ENCODE results near the gene SMAD9. TPM values are rescaled to one million over a fixed set of nuclear protein-coding genes. Genes with fewer than 3 reads are reported as not detected.

SMAD9 gene
- total RNA-seq, 2 donors from 2014 or later, result 1.6 to 1.8 TPM

GRCh38 chr13:36841391-36841790, 78.6 kb downstream of the SMAD9 start:
- TF ChIP-seq, protein P1, sequence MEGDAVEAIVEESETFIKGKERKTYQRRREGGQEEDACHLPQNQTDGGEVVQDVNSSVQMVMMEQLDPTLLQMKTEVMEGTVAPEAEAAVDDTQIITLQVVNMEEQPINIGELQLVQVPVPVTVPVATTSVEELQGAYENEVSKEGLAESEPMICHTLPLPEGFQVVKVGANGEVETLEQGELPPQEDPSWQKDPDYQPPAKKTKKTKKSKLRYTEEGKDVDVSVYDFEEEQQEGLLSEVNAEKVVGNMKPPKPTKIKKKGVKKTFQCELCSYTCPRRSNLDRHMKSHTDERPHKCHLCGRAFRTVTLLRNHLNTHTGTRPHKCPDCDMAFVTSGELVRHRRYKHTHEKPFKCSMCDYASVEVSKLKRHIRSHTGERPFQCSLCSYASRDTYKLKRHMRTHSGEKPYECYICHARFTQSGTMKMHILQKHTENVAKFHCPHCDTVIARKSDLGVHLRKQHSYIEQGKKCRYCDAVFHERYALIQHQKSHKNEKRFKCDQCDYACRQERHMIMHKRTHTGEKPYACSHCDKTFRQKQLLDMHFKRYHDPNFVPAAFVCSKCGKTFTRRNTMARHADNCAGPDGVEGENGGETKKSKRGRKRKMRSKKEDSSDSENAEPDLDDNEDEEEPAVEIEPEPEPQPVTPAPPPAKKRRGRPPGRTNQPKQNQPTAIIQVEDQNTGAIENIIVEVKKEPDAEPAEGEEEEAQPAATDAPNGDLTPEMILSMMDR (IDR thresholded peaks at IDR 0.05), result peak in 1 of 7 experiments; percentile 24
- no peak for TF ChIP-seq POLR2A (IDR thresholded peaks at IDR 0.05)
- H3K4me1 ChIP-seq, result peaks cover 4% of the 10 kb centered on the region
- no peaks in the 10 kb centered on the region for H3K9me3 ChIP-seq
- no peak overlapping the region for H3K4me3 ChIP-seq
- no peaks in the 10 kb centered on the region for H3K27me3 ChIP-seq
- DNase-seq (no peak), ATAC-seq (no peak)
- no peak overlapping the region for H3K27ac ChIP-seq
- intact Hi-C loops (cut with DNase I), result no loop called here
- no peaks in the 10 kb centered on the region for H3K36me3 ChIP-seq (replicated peaks in 1 of 2; ENCODE audit: insufficient read depth in 1 of 2, low read depth in 2 of 2)
- 78 to 85% methylated on average over 5 of the region's 5 CpGs for WGBS, 2 donors

DNA sequence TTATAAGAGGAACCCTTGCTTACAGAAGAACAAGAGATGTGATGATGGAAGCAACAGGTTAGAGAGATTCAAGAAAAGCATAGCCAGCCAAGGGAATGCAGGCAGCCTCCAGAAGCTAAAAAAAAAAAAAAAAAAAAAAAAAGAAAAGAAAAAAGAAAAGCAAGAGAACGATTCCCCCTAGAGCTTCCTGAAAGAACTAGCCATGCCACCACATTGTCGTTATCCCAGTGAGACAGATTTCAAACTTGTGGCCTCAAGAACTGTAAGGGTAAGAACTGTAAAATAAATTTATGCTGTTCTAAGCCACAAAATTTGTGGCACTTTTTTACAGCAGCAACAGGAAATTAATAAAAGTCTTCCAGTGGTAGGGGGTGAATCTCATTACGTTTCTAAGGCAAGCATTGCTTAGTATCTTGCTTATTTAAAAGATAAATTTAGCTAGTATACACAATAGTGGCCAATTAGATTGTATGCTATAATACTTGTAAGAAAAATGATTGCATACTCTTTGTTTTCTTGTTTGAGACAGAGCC, 79.3 kb downstream of the SMAD9 start:
- no peak for ATAC-seq
- 58 to 62% methylated on average over 3 of the region's 3 CpGs for WGBS, 2 donors

GRCh38 chr13:36839981-36840380, 80.1 kb downstream of the SMAD9 start:
- 90 to 93% methylated on average over 12 of the region's 12 CpGs for WGBS, 2 donors

More for the DNA sequence above, 79.3 kb downstream of the SMAD9 start:
- H3K9me3 ChIP-seq, result no peaks in the 10 kb centered on the region
- H3K27ac ChIP-seq, result no peak overlapping the region
- peaks cover 4% of the 10 kb centered on the region for H3K4me1 ChIP-seq
- intact Hi-C loops (cut with DNase I), result no loop called here
- no peaks in the 10 kb centered on the region for H3K27me3 ChIP-seq
- no peaks in the 10 kb centered on the region for H3K36me3 ChIP-seq (replicated peaks in 1 of 2; ENCODE audit: insufficient read depth in 1 of 2, low read depth in 2 of 2)
- no peak for TF ChIP-seq POLR2A (IDR thresholded peaks at IDR 0.05)
- TF ChIP-seq, protein P1 (IDR thresholded peaks at IDR 0.05), result no peak
- H3K4me3 ChIP-seq, result no peak overlapping the region
- no peak for DNase-seq

DNA sequence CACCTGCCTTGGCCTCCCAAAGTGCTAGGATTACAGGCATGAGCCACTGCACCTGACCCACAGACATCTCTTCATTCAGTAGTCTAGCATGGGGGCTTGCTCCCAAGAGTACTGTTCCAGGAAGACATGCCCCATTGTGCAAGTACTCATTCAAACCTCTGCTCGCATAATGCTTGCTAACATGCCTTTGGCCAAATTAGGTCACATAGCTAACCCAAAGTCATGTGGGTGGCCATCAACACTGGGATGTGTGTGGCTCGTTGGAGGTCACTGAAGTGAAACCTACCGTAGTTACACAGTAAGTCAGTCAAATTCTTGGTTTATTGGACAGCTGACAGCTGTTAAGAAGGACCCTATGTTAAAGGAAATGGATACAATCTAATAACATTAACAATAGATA, 80.8 kb downstream of the SMAD9 start:
- no peak overlapping the region for H3K4me3 ChIP-seq
- intact Hi-C loops (cut with DNase I), result no loop called here
- H3K27ac ChIP-seq, result no peak overlapping the region
- no peak for TF ChIP-seq POLR2A (IDR thresholded peaks at IDR 0.05)
- TF ChIP-seq, protein P1 (IDR thresholded peaks at IDR 0.05), result no peak
- ATAC-seq, result no peak
- no peaks in the 10 kb centered on the region for H3K27me3 ChIP-seq
- 67 to 92% methylated on average over 3 of the region's 3 CpGs for WGBS, 2 donors
- H3K9me3 ChIP-seq, result no peaks in the 10 kb centered on the region
- DNase-seq, result no peak
- H3K4me1 ChIP-seq, result peaks cover 4% of the 10 kb centered on the region
- H3K36me3 ChIP-seq (replicated peaks in 1 of 2; ENCODE audit: insufficient read depth in 1 of 2, low read depth in 2 of 2), result no peaks in the 10 kb centered on the region

More at GRCh38 chr13:36839981-36840380, 80.1 kb downstream of the SMAD9 start:
- no peak overlapping the region for H3K27ac ChIP-seq
- intact Hi-C loops (cut with DNase I), result no loop called here
- H3K4me3 ChIP-seq, result no peak overlapping the region
- ATAC-seq (no peak), DNase-seq (no peak)
- H3K9me3 ChIP-seq, result no peaks in the 10 kb centered on the region
- no peak for TF ChIP-seq POLR2A (IDR thresholded peaks at IDR 0.05)
- TF ChIP-seq, protein P1 (IDR thresholded peaks at IDR 0.05), result no peak
- no peaks in the 10 kb centered on the region for H3K27me3 ChIP-seq
- H3K4me1 ChIP-seq, result peaks cover 4% of the 10 kb centered on the region
- H3K36me3 ChIP-seq (replicated peaks in 1 of 2; ENCODE audit: insufficient read depth in 1 of 2, low read depth in 2 of 2), result no peaks in the 10 kb centered on the region
